ENCODE results near the gene TNN.

Gene TNN

GRCh38 chr1:175172503-175172902 lies 104.9 kb downstream of the TNN start:
- no peak for DNase-seq (ENCODE audit: low read depth in 2 of 3, low spot score in 2 of 3)

GRCh38 chr1:175173531-175173930 lies 105.9 kb downstream of the TNN start:
- DNase-seq (ENCODE audit: low read depth in 2 of 3, low spot score in 2 of 3): no peak

DNA sequence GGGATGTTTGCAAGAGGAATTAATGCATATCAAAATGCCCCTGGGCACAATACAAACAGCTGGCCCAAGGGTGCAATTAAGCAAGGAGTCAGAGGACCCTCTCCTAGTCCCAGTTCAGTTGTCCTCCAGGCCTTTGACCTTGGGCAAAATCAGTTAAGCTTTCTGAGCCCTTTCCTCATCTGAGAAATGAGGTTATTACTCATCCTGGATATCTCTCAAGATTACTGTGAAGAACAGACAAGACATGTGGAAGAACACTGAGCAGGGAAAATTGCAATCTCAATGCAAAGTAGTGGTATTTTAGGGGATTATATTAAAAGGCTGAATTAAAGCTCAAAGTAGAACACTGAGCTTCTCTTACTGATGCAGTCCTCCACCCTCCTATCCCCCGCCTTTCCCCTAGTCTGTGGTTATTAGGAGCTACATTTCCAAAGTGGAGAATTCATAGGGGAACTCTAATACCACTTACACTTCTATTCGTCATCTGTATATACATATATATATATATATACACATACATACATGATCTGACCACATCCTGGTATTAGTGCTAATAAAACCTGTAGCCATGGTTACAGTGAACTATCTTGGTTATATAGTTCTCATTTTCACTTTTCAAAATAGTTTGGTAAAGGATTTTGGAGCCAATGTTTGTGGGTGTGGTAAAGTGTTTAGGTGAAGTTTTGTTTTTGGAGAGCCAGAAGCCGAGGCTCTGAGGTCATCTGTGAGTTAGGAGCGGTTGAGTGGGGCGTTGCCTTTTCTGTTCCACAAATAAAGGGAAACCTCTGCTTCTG lies 106.9 kb downstream of the TNN start:
- no peak for DNase-seq (ENCODE audit: low read depth in 2 of 3, low spot score in 2 of 3)

GRCh38 chr1:175176246-175176645 lies 108.6 kb downstream of the TNN start:
- DNase-seq (ENCODE audit: low read depth in 2 of 3, low spot score in 2 of 3): no peak

DNA sequence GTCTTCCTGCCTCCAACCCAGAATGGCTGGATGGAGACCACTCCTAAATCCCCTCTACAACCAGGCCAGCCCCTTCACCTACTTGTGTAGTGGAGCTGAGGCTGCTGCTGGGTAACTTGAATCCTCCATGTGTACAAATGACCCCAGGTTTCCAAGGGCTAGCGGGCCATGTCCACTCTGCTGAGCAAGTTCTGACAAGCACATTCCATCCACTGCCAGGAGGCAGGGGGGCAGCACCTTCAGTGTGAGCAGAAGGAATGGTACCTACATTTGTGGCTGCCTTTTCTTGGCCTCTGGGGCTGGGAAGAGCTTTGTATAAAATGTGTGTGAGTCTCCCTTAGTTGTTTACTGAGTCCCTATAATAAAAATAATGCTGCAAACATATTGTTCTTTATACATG lies 110.4 kb downstream of the TNN start:
- DNase-seq (ENCODE audit: low read depth in 2 of 3, low spot score in 2 of 3): no peak

DNA sequence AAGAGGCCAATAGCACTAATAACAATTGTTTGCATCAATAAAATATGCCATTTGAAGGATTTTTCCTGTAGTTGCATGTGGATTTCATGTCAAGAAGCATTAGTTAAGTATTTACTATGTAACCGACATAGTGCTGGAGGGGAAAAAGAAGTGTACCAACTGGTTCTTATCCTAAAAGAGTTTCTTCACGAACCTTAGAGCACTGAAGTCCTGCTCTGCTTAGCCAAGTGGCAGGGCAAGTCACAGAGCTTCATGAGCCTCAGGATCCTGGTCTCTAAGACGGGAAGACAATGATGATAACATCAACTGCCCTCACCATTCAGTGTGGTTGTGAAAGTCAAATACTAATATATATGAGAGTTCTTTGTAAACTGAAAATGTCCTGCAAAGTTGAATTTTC lies 110.8 kb downstream of the TNN start:
- DNase-seq (ENCODE audit: low read depth in 2 of 3, low spot score in 2 of 3): no peak

DNA sequence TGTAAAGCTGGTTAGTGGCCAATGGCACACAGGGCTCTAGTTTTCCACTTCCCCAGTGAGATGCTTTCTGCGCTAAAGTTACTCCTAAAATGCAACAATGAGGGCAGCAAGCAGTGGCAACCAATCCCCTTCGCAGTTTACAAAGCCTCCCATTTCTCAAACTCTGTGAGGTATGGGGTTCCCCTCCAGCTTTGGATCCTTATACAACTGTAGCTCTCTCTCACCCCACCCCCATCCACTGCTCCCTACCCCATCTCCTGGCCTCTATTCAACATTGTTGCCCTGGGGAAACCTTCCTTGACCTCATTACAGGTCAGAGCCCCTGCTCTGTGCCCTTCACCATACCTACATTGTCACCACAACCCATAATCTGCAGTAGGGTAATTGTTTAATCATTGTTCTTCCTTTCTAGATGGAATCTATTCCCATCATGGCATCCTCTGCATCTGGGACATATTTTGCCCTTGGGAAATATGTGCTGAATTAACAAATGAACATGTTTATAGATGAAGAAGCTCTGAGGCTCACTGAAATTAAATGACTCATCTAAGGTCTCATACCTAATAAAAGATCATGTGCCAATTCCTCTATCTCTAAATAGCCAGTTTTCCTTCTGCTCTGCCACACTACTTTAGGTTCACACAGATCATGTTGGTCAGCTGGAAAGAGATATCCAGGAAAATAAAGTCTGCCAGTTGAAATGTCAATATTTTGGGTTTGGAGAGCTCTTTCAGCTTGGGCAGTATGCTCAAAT lies 112.4 kb downstream of the TNN start:
- no peak for DNase-seq (ENCODE audit: low read depth in 2 of 3, low spot score in 2 of 3)

DNA sequence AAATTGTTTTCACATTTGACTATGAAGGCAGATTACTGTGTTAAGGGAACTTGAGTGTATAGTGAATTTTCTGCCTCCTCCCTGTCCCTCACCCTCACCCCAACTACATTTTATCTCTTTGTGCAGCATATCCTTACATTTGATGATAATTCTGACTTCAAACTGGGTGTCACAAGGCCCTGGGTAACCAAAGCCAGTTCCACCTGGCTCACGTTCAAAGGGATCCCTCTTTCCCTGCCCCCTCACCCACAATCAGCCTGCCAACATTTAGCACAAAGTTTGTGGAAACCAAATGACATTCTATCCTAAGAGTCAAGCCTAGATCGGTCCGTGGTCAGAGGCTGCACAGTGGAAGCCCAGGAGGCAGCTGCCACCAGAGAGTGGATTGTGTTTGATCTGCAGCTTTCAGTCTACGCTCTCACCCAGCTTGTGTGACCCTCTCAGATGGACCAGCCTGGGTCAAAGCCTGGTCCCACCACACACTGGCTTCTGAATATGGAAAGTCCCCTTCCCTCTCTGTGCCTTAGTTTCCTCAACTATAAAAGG lies 114.6 kb downstream of the TNN start:
- DNase-seq (ENCODE audit: low read depth in 2 of 3, low spot score in 2 of 3): no peak

DNA sequence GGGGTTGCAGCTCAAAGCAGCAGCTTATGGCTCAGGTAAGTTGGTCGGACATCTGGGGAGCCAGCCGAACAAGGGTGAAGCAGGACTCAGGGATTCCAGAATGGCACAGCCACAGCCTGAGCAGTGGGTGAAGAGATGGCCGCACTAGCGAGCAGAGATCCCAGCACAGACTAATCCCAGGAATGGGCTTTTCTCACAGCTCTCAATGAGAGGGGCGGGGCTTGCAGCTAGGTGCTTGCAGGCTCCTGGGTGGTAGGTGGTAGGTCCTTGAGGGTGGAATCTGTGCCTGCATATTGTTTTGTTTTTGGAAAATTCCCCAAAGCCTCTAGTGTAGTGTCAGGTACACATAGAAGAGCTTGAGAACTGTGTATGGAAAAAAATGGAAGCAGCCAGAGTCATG lies 116.0 kb downstream of the TNN start:
- DNase-seq (ENCODE audit: low read depth in 2 of 3, low spot score in 2 of 3): no peak

DNA sequence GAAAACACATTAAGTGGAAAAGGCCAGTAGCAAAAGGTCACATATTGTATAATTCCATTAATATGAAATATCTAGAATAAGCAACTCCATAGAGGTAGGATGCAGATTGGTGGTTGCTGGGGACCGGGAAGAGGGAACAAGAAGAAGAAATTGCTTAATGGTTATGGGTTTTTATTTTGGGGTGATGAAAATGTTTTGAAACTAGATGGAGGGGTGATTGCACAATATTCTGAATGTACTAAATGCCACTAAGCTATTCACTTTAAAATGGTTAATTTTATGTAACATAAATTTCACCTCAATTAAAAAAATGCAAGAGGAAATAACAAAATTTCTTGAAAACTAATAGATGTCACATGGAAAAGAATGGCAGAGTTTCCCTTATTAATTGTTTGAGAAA lies 118.3 kb downstream of the TNN start:
- no peak for DNase-seq (ENCODE audit: low read depth in 2 of 3, low spot score in 2 of 3)

DNA sequence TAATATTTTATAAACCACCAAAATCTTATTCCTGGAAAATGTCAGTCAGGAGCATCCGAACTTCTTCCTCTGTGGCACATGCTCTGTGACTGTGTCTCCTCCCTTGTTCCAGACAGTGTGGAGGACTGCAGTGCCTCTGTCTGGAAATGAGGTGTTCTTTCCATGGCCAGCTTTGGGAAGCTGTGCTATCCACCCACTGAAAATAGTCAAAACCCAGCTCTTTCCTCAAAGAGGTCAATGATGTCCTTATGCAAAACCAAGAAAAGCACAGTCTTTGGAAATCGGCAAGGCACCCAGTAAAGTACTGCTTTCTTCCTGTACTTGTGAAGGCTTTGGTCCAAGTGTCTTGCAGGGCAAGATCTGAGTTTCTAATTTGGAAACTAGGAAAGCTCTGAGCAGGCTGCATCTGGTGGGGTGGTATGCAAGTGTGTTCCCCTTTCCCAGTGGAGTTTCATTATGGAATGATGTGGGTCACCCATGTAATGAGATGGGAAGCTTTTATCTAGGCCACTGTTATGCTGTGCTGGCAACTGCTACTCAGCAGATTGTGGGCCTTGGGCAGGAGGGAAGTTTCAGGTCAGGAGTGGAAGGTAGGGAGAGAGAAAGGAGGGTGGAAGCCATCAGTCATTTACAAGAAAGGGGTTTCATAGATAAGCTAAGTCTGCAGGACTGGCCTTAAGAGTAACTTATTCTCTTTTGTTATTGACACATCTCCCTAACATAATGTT lies 119.0 kb downstream of the TNN start:
- no peak for DNase-seq (ENCODE audit: low read depth in 2 of 3, low spot score in 2 of 3)

GRCh38 chr1:175188936-175189335 lies 121.3 kb downstream of the TNN start:
- peak in 1 of 3 experiments; percentile 18 for DNase-seq (ENCODE audit: low read depth in 2 of 3, low spot score in 2 of 3)

DNA sequence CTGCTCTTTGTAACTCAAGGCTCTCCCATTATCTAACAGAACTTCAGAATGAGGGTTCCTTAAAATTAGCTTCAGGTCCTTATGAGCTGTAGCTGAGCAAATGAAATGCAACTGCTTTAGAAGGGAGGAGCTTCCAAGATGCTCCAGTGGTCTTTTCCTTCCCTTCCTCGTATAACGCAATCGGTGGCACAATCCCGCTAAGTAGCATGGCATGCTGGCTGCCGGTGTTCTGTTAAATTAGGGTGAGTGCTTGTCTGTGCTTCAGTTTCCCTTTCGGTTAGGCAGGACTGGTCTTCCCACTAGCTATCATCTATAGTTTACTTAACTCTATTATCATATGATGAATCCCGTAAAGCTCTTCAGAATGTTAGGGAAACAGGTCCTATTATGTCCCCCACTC lies 124.0 kb downstream of the TNN start:
- no peak for DNase-seq (ENCODE audit: low read depth in 2 of 3, low spot score in 2 of 3)

GRCh38 chr1:175192111-175192629 lies 124.5 kb downstream of the TNN start:
- peak in 2 of 3 experiments; percentile 4 to 21 for DNase-seq (ENCODE audit: low read depth in 2 of 3, low spot score in 2 of 3)

DNA sequence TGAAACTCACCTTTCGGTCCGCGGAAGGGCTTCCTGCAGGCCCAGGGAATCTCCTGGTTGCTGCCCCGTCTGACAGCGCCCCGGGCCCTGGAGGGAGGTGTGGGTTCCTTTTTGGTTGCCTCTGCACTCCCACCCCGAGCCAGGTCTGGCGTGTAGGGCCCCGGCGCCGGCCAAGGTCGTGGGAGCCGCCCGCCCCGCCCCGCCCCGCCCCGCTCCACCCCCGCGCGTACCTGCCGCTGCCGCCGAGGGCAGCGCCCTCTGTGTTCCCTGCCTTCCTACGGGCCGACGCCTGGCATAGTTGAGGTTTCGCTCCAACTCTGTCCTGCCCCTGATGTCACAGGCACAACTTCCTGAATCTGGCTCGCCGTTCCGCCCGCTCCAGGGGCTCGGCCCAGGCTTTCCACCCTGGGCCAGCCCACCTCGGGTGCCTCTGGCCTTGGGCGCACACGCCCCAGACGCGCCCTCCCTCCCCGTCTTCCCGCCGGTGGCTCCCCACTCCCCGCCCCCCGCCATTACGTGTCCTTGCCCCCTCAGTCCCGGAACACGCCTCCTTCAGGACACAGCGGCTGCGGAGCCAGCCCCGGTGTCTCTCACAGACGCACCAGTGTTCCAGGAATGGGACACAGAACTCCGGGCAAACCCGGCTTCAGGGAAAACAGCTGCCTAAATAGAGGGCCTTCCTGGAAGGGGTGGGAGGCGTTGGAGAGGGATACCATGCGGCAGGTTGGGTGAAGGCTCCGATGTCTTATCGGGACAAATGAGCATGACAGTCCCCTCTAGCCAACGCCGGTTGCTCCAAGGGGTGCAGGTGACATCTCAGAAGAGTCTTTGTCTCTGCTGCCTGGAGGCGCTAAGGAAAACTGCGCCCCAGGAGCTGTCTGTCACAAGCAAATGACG lies 125.2 kb downstream of the TNN start, which contains the start of gene KIAA0040:
TSS of gene KIAA0040 (minus strand) at position 147 of the 897 bp plus-strand sequence. CDS start 31,763 bp downstream, outside the sequence.
- peak; percentile 33 to 55 (median 44) for DNase-seq (ENCODE audit: low read depth in 2 of 3, low spot score in 2 of 3)

DNA sequence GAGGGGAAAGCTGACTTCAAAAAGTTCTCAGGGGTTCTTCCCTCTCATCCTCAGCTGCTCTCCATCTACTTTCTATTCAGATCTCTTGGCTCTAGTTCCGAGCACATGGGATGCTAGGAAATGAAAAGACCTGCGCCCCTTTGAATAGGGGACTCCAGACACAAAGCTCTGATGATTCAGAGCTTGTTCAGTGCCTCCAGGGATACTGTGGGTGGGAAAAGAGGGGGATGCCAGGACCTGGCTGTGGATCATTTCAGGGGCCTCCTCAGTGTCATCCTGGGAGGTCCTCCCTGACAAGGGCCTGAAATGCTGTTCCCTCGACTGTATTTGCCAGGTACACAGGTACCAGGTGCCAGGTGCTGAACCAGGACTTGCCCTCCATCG lies 125.9 kb downstream of the TNN start:
- no peak for DNase-seq (ENCODE audit: low read depth in 2 of 3, low spot score in 2 of 3)

- no peak for DNase-seq (ENCODE audit: low read depth in 2 of 3, low spot score in 2 of 3)
Observed at GRCh38 chr1:175195281-175195680, 127.6 kb downstream of the TNN start.

DNA sequence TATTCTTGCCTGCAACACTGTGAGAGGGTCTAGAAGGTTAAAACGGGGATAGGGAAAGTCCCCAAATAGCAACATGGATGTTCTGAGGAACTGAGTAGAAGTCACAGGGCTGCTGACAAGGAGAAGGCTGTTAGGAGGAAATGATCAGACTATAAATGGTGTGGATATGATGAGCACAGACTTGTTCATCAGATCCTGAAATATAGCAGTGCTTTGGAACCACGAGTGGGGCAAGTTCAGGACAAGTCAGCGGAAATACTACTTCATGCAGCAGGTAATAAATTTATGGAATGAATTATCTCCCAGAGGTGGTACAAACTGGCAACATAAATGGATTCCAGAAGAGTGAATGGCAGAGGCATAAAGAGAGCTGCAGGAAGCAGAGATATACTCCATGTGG lies 128.2 kb downstream of the TNN start:
- DNase-seq (ENCODE audit: low read depth in 2 of 3, low spot score in 2 of 3): no peak

GRCh38 chr1:175197531-175197930 lies 129.9 kb downstream of the TNN start:
- no peak for DNase-seq (ENCODE audit: low read depth in 2 of 3, low spot score in 2 of 3)

All from activated CD8-positive, alpha-beta memory T cell treated with anti-CD3 and anti-CD28 coated beads for 48 hours (primary cell).